Adipocyte (in vitro differentiated cells): Measurements from ENCODE around the gene ATP2A3.

Experiments used
- DNase-seq: peaks from one replicate; pipeline ENCODE4 v3.0.0-alpha.2; 2015; ENCODE audit warnings: low read depth
- H3K27me3 ChIP-seq: replicated peaks from 2 replicates; pipeline ENCODE4 v1.7.0; 2013; ENCODE audit warnings: mild to moderate bottlenecking, low read length, moderate library complexity; ENCODE audit not compliant: control insufficient read depth, insufficient read depth
- H3K36me3 ChIP-seq: 2 replicates; pipeline ENCODE4 v1.7.0; 2013; ENCODE audit warnings: low read length, mild to moderate bottlenecking, moderate library complexity; ENCODE audit not compliant: control insufficient read depth, insufficient read depth, severe bottlenecking
- H3K4me1 ChIP-seq: 2 replicates; pipeline ENCODE4 v1.7.0; 2013; ENCODE audit warnings: mild to moderate bottlenecking, low read length, moderate library complexity; ENCODE audit not compliant: control insufficient read depth, insufficient read depth
- H3K4me3 ChIP-seq: 2 replicates; pipeline ENCODE4 v1.7.0; 2013; ENCODE audit warnings: mild to moderate bottlenecking, low read length, moderate library complexity
- H3K9ac ChIP-seq: 2 replicates; pipeline ENCODE4 v1.7.0; 2013; ENCODE audit warnings: mild to moderate bottlenecking, low read length, moderate library complexity
- H3K9me3 ChIP-seq: 2 replicates; pipeline ENCODE4 v1.7.0; 2013; ENCODE audit warnings: mild to moderate bottlenecking, low read length, moderate library complexity; ENCODE audit not compliant: control insufficient read depth

The ATP2A3 gene

DNA sequence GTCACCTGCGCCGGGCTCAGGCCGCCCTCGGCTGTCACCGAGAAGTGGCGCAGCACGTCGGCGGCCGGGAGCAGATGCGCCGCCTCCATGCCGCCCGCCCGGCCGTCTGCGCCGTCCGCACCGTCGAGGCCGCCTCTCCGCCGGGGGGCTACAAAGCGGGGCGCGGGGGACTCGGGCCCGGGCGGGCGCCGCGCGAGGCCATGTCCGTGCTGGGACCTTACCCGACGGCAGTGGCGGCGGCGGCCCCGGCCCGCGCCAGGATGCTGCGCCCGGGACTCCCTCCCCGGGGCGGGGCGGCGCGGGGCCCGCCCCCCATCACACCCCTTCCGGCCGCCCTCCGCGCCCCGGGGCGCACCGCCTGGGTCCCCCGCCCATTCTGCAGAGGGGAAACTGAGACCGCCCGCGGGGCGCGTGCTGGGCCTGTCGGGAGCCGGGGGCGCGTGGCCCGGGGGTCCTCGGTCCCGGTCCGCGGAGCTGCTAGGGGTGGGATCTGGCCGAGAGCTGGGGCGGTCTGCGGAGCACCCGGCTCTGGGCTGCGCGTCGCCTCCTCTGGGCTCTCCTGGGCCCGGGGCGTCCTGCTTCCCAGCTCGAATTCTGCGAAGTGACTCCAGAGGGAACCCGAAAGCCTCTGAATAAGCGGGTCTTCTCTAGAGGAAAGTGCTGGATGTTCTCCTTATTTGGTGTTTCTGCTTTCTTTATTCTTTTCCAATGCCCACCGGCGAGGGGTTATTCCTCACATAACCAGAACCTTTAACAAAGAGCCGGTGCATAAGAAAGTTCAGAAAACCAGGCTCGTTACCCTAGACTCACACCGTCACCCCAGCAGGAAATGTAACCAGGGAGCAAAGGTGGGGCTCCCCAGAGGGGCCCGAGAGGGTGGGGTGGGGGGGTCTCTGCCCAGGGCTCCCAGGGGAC lies at the start of gene ATP2A3:
Gene ATP2A3 (minus strand): TSS at position 235 of the 915 bp plus-strand sequence. CDS start 146 bp downstream, at position 89.
- peaks cover 42% of the 10 kb centered on the region for H3K27me3 ChIP-seq
- peak; percentile 43 for DNase-seq
- peaks cover 4% of the 10 kb centered on the region for H3K4me1 ChIP-seq
- H3K4me3 ChIP-seq: peak within 1 kb of the TSS; percentile 68
- no peaks in the 10 kb centered on the region for H3K36me3 ChIP-seq
- H3K9ac ChIP-seq: no peak within 1 kb of the TSS
- no peaks in the 10 kb centered on the region for H3K9me3 ChIP-seq

DNA sequence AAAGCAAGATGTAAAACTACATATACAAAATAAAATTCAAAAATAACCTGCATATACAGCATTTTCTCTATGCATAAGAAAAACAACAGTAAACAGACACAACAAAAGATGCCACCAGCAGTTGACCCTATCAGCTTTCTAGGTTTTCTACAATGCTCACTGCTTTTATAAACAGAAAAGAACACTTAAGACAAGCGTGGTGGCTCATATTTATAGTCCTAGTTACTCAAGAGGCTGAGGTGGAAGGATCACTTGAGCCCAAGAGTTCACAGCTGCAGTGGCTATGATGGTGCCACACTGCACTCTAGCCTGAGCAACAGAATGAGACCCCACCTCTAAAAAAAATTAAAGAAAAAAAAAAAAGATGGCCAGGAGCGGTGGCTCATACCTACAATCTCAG lies 46.5 kb upstream of the ATP2A3 start:
- Histone ChIP-seq H3K4me1 (no peaks in the 10 kb centered on the region), H3K4me3 (no peak overlapping the region), H3K36me3 (peaks cover 97% of the 10 kb centered on the region), H3K27me3 (no peaks in the 10 kb centered on the region), H3K9me3 (no peaks in the 10 kb centered on the region), H3K9ac (no peak overlapping the region)
- no peak for DNase-seq

DNA sequence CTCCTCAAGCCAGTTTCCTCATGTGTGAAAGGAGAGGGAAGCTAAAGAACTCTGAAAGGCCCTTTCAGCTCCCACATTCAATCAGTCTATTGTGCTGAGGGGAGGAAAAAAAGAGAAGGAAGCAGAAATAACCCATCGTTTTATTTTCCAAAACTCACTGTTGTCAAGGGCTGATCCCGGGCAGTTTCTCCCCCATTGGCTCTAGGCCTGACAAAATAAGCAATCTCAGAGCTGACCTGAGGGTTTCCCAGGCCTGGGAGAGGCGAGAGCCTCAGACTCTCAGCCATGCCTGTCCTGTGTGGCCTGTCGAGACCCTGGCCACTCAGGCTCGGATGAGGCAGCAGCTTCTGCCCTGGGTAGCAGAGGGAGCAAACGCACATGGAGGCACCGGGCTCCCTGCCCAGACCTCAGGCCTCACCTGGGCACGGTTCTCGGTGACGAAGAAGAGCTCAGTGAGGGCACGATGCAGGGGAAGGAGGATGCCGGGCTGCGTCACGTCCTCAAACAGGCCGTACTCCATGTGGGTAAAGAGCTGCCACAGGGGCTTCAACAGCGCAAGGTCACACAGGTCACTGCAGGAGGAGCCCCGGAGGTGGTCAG lies 45.0 kb upstream of the ATP2A3 start:
- Histone ChIP-seq H3K4me3 (no peak overlapping the region), H3K9me3 (no peaks in the 10 kb centered on the region), H3K9ac (no peak overlapping the region), H3K27me3 (no peaks in the 10 kb centered on the region), H3K4me1 (no peaks in the 10 kb centered on the region), H3K36me3 (peaks cover 90% of the 10 kb centered on the region)
- no peak for DNase-seq

DNA sequence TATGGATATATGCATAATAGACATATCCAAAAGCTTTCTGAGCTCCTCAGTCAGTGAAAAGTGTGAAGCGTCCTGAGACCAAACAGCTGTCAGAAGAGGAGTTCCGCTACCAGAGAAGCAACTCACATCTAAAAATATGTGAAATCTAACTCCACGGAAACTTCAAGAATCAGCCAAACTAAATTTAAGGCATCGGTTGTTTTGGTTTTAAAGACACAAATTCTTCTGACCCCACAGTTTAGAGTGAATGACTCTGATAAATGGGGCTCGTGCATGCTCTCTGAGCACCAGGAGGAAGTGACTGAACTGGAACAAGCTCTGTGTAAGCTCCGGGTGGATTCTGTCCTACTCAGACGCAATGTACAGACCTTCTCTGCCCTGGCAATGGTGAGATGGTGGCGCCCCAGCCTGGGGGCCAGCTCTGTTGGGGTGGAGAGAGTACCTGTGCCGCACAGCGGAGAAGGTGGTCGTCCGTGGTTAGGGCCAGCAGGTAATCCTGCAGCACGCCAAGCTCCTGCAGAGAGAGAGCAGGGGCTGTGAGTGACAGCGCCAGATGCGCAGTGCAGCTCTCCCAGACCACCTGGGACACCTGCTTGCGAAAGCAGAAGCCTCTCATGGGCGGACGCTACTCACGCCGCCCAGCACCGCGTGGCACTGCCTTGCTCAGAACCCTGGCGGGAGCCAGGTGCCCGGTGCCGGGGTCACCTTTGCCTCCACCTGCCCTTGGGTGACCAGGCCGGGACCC lies 44.4 kb upstream of the ATP2A3 start:
- H3K9ac ChIP-seq: no peak overlapping the region
- H3K9me3 ChIP-seq: no peaks in the 10 kb centered on the region
- H3K4me3 ChIP-seq: no peak overlapping the region
- H3K4me1 ChIP-seq: no peaks in the 10 kb centered on the region
- H3K27me3 ChIP-seq: no peaks in the 10 kb centered on the region
- peaks cover 84% of the 10 kb centered on the region for H3K36me3 ChIP-seq
- DNase-seq: no peak

DNA sequence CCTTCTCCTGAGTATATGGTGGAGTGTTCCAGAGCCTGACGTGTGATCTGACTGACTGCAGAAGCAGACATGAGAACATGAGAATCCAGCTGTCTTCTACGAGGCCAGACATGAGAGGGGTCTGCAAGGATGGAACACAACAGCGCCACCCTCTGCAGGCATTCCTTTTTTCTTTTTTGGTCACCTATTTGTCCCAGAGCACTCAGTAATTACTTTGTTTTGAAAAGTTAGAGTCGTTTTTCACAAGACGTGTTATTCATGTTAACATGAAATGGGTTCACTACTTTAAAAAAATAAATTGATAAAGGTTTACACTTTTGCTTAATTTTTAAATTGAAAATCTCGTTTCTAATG lies 43.8 kb upstream of the ATP2A3 start:
- no peak overlapping the region for H3K9ac ChIP-seq
- no peaks in the 10 kb centered on the region for H3K4me1 ChIP-seq
- H3K4me3 ChIP-seq: no peak overlapping the region
- H3K36me3 ChIP-seq: peaks cover 78% of the 10 kb centered on the region
- no peak for DNase-seq
- no peaks in the 10 kb centered on the region for H3K9me3 ChIP-seq
- no peaks in the 10 kb centered on the region for H3K27me3 ChIP-seq

DNA sequence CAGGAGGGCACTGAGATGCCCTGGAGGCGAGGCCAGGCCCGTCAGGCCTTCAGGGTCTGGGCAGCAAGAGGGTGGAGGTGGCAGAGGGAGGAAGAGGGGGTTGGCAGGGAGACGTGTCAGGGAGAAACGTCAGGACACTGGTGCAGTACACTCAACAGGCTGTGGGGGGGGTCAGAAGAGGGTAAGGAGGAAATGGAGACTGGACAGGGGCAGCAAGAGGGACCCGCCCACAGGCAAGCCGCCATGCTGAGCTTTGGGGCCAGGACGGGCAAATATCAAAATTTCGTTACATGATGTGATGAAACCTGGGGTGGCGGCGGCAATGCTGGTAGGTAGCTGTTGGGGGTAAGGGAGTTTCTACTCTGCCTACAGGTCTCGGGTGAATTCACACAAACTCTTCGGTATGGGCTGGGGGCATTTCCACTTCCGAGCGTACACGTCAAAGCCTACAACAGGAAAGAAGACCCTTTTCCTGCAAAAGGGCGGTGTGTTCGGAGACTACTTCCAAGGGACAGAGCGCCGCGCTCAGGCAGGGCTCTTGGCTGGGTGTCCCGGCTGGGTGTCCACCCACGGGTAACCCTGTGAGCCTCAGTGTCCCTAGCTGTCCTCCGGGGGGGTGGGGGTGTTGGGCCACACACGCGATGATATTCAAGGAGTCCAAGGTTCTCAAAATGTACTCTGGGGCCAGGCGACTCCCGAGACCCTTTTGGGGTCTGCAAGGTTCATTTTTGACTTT lies 43.3 kb upstream of the ATP2A3 start:
- Histone ChIP-seq H3K4me1 (peaks cover 2% of the 10 kb centered on the region), H3K4me3 (no peak overlapping the region), H3K36me3 (peaks cover 73% of the 10 kb centered on the region), H3K27me3 (no peaks in the 10 kb centered on the region), H3K9ac (no peak overlapping the region), H3K9me3 (no peaks in the 10 kb centered on the region)
- no peak for DNase-seq

DNA sequence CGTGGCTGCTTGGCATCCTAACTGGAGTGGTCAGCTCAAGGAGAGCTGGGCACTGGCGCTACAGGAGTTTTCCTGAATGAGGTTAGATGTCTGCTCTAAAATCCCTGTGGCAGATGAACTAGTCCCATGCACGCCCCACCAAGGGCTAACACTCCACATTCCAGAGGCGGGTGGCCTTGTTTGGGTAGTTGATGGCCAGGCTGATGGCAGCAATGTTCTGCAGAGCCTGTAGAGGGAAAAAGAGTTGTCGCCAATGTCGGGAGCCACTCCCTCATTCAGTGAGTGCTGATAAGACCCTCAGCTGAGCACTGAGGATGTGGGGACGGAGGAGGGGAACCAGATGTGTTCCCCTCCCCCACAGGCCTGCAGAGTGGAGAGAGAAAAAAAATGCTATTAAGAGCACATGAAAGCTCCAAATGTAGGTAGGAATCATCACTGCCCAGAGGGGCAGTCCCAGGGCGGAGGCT lies 42.5 kb upstream of the ATP2A3 start:
- Histone ChIP-seq H3K27me3 (no peaks in the 10 kb centered on the region), H3K4me1 (peaks cover 10% of the 10 kb centered on the region), H3K36me3 (peaks cover 65% of the 10 kb centered on the region), H3K9me3 (no peaks in the 10 kb centered on the region), H3K9ac (no peak overlapping the region), H3K4me3 (no peak overlapping the region)
- DNase-seq: no peak

DNA sequence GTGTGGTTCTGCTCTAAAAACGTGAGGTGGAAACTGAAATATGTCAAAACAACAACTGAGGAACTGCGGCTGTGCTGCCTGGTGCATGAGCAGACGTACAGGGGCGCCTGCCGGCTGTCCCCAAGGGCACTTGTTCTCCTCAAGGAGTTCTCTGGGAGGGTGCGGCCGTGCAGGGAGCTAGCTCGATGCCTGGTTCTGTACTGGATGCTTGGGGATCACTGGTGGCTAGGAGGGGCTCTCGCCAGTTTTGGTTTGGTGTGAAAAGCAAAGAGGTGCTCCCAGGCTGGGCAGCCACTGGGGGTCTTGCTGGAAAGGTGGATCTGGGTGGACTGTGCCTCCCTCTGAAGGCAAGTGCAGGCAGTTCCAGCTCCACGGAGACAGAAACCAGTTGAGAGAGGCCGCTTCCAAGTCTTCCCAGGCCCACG lies 41.9 kb upstream of the ATP2A3 start:
- Histone ChIP-seq H3K9me3 (no peaks in the 10 kb centered on the region), H3K27me3 (no peaks in the 10 kb centered on the region), H3K36me3 (peaks cover 59% of the 10 kb centered on the region), H3K4me1 (peaks cover 13% of the 10 kb centered on the region), H3K9ac (no peak overlapping the region), H3K4me3 (no peak overlapping the region)
- DNase-seq: no peak

DNA sequence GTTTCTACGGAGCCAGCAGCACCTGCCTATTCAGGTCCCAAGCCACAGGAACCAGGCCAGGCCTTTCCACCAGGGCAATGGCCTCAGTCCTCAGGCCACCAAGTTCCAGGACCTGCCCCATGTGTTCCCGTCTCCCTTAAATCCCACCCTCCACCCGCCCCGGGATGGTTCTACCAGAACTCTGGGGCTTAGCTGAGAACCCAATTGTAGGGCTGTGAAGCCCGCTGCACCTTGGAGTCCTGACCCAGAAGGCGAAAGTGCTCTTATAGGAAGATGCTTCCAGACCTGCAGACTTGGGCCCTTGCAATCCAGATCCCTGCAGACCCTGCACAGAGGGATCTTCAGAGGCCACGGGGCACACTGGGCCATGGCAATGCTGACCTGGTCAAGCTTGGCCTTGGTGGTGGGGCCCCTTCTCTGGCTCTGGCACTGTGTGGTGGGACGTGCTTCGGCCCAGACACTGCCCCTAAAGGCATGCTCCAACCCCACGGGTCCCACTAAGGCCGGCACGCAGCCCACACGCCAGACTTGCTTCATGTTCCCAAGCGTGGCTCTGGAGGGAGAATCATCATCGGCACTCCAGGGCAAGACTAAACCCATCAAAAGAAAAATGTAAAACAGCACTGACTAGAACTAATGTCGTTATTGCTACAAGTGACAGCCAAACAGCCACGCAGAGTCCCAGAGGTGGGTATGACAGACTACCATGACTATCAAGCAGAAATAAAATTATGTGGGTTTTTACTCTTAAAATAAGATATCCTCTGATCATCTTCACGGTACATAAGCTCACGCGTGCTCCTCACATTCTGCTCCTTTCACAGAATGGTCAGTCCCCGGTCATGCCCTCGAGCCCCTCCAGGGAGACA lies 41.3 kb upstream of the ATP2A3 start:
- Histone ChIP-seq H3K27me3 (no peaks in the 10 kb centered on the region), H3K9ac (peak overlapping the region; percentile 20), H3K4me3 (no peak overlapping the region), H3K36me3 (peaks cover 54% of the 10 kb centered on the region), H3K9me3 (no peaks in the 10 kb centered on the region), H3K4me1 (peaks cover 13% of the 10 kb centered on the region)
- no peak for DNase-seq
